ENCODE measurements around the gene PPP1R37. TPM values are rescaled to one million over a fixed set of nuclear protein-coding genes. Genes with fewer than 3 reads are reported as not detected.

The PPP1R37 gene
- total and polyA plus RNA-seq, 2 of the 13 experiments (the other 11 are each of a cell fraction or from before 2014, with no cell fraction given), result 9.0 to 14.3 TPM

- TF ChIP-seq SRSF1 (optimal IDR thresholded peaks at IDR 0.05; ENCODE audit: low read depth, low read length), result peak; percentile 94
- TF ChIP-seq NFAT5 (CRISPR knock-in tag; IDR thresholded peaks at IDR 0.05), result peak; percentile 63; the same call in 1 of the 2 replicates
- TF ChIP-seq ZNF343 (CRISPR knock-in tag; IDR thresholded peaks at IDR 0.05), result 0 out of 2 replicates have a peak, but pooled peaks have one; percentile 25
- TF ChIP-seq RORA (CRISPR knock-in tag; IDR thresholded peaks at IDR 0.05), result no peak
- TF ChIP-seq PHF5A (CRISPR knock-in tag; IDR thresholded peaks at IDR 0.05; ENCODE audit: low read depth, unreplicated experiment), result peak; percentile 89
- no peak for TF ChIP-seq ZMYM3 (CRISPR knock-in tag; IDR thresholded peaks at IDR 0.05)
- TF ChIP-seq TEAD2 (CRISPR knock-in tag; IDR thresholded peaks at IDR 0.05), result 0 out of 2 replicates have a peak, but pooled peaks have one; percentile 54
- TF ChIP-seq ZSCAN5A (CRISPR knock-in tag; IDR thresholded peaks at IDR 0.05; ENCODE audit: borderline replicate concordance), result peak; percentile 71; the same call in 1 of the 2 replicates
- peak; percentile 59; the same call in 1 of the 2 replicates for TF ChIP-seq ZNF264 (CRISPR knock-in tag; IDR thresholded peaks at IDR 0.05)
- TF ChIP-seq ZEB1 (IDR thresholded peaks at IDR 0.05; ENCODE audit: insufficient replicate concordance, low read depth), result no peak
- peak; percentile 74 for TF ChIP-seq SRY (CRISPR knock-in tag; IDR thresholded peaks at IDR 0.05)
- TF ChIP-seq IRX3 (CRISPR knock-in tag; IDR thresholded peaks at IDR 0.05; ENCODE audit: borderline replicate concordance, low read depth), result peak; percentile 91; the same call in 1 of the 2 replicates
- TF ChIP-seq ZNF737 (CRISPR knock-in tag; IDR thresholded peaks at IDR 0.05; ENCODE audit: borderline replicate concordance), result no peak
- peak; percentile 97 for TF ChIP-seq BORCS8-MEF2B (CRISPR knock-in tag; IDR thresholded peaks at IDR 0.05)
- peak; percentile 98 for TF ChIP-seq KLF6 (CRISPR knock-in tag; IDR thresholded peaks at IDR 0.05)
- no peak for TF ChIP-seq SOX6 (IDR thresholded peaks at IDR 0.05)
- no peak for TF ChIP-seq SOX6 (CRISPR knock-in tag; IDR thresholded peaks at IDR 0.05)
- 0 out of 2 replicates have a peak, but pooled peaks have one; percentile 56 for TF ChIP-seq ZNF598 (CRISPR knock-in tag; IDR thresholded peaks at IDR 0.05; ENCODE audit: borderline replicate concordance)
- TF ChIP-seq ZNF790 (CRISPR knock-in tag; IDR thresholded peaks at IDR 0.05; ENCODE audit: borderline replicate concordance), result peak; percentile 88
- TF ChIP-seq KDM2A (CRISPR knock-in tag; IDR thresholded peaks at IDR 0.05; ENCODE audit: borderline replicate concordance, low read depth), result peak; percentile 89
These were observed 13.7 kb upstream of the PPP1R37 start, which contains the start of gene GEMIN7 (continued) for GRCh38 chr19:45079063-45079910.

Data from HepG2 (cell line).